Osteoblast (primary cell): Measurements from ENCODE around the gene LHX5. TPM values are rescaled to one million over a fixed set of nuclear protein-coding genes. Genes with fewer than 3 reads are reported as not detected.

ENCODE experiments used
- DNase-seq: peaks from one replicate; pipeline ENCODE4 v3.0.0; 2011; ENCODE audit warnings: low spot score, mixed read lengths; ENCODE audit not compliant: insufficient read length; ENCODE audit errors: missing footprints
- H2AFZ ChIP-seq: 2 replicates; pipeline ENCODE4 v1.6.0; 2011; ENCODE audit warnings: mild to moderate bottlenecking, low read length
- H3K27ac ChIP-seq: 2 replicates; pipeline ENCODE4 v1.5.1; 2011; ENCODE audit warnings: mild to moderate bottlenecking, low read depth, low read length, moderate library complexity
- H3K27me3 ChIP-seq: 2 replicates; pipeline ENCODE4 v1.6.0; 2012; ENCODE audit warnings: mild to moderate bottlenecking, control low read depth, inconsistent platforms, low read length, moderate library complexity; ENCODE audit not compliant: insufficient read depth
- H3K36me3 ChIP-seq: 2 replicates; pipeline ENCODE4 v1.5.1; 2011; ENCODE audit warnings: mild to moderate bottlenecking, low read length, control low read depth, moderate library complexity; ENCODE audit not compliant: insufficient read depth
- H3K4me1 ChIP-seq: 2 replicates; pipeline ENCODE4 v1.5.1; 2011; ENCODE audit warnings: mild to moderate bottlenecking, low read length, control low read depth, moderate library complexity; ENCODE audit not compliant: insufficient read depth
- H3K4me2 ChIP-seq: 2 replicates; pipeline ENCODE4 v1.6.0; 2011; ENCODE audit warnings: mild to moderate bottlenecking, low read length; ENCODE audit not compliant: insufficient read depth
- H3K4me3 ChIP-seq: fragments of 200-600 bp; sonication (generic); 3 replicates; pipeline ENCODE4 v1.5.1; 2012; ENCODE audit warnings: mild to moderate bottlenecking, low read length, inconsistent platforms; ENCODE audit not compliant: insufficient read depth
- H3K79me2 ChIP-seq: 2 replicates; pipeline ENCODE4 v1.6.0; 2012; ENCODE audit warnings: mild to moderate bottlenecking, low read length, control low read depth, inconsistent platforms; ENCODE audit not compliant: insufficient read depth
- H3K9me3 ChIP-seq: 2 replicates; pipeline ENCODE4 v1.5.1; 2011; ENCODE audit warnings: low read depth, low read length, control low read depth
- H4K20me1 ChIP-seq: 2 replicates; pipeline ENCODE4 v1.6.0; 2012; ENCODE audit warnings: mild to moderate bottlenecking, low read length, control low read depth; ENCODE audit not compliant: insufficient read depth
- CTCF ChIP-seq: IDR thresholded peaks from 2 replicates; pipeline ENCODE4 v1.5.1; 2011; ENCODE audit warnings: mild to moderate bottlenecking, low read depth, low read length, moderate library complexity; ENCODE audit errors: extremely low read depth
- total RNA-seq: library from RNA; depleted of rRNA; stranded (reverse); fragments of >200 nt; gene quantifications from 2 replicates; pipeline ENCODE4 v1.2.3, GENCODE V29; 2012

LHX5 gene
- total RNA-seq, 1 donor: not detected

- Histone ChIP-seq H3K9me3 (no peaks in the 10 kb centered on the region), H3K4me2 (no peak overlapping the region), H3K4me3 (no peak overlapping the region), H2AFZ (no peak overlapping the region), H3K79me2 (no peaks in the 10 kb centered on the region), H3K36me3 (no peaks in the 10 kb centered on the region), H3K27me3 (peaks cover 99% of the 10 kb centered on the region), H4K20me1 (no peaks in the 10 kb centered on the region), H3K4me1 (no peaks in the 10 kb centered on the region), H3K27ac (no peak overlapping the region)
- DNase-seq: peak; percentile 62
- no peak for TF ChIP-seq CTCF
Measured at GRCh38 chr12:113469949-113470743, 1.5 kb downstream of the LHX5 start.

GRCh38 chr12:113469224-113469948, 2.3 kb downstream of the LHX5 start:
- no peak overlapping the region for H3K4me3 ChIP-seq
- no peak overlapping the region for H3K4me2 ChIP-seq
- H2AFZ ChIP-seq: no peak overlapping the region
- H3K9me3 ChIP-seq: no peaks in the 10 kb centered on the region
- no peak for TF ChIP-seq CTCF
- H3K36me3 ChIP-seq: no peaks in the 10 kb centered on the region
- H3K27me3 ChIP-seq: peaks cover 99% of the 10 kb centered on the region
- peak; percentile 75 for DNase-seq
- no peaks in the 10 kb centered on the region for H3K4me1 ChIP-seq
- H3K27ac ChIP-seq: no peak overlapping the region
- H3K79me2 ChIP-seq: no peaks in the 10 kb centered on the region
- no peaks in the 10 kb centered on the region for H4K20me1 ChIP-seq

- no peaks in the 10 kb centered on the region for H4K20me1 ChIP-seq
- H3K27ac ChIP-seq: no peak overlapping the region
- no peak overlapping the region for H3K4me2 ChIP-seq
- H3K36me3 ChIP-seq: no peaks in the 10 kb centered on the region
- peaks cover 99% of the 10 kb centered on the region for H3K27me3 ChIP-seq
- H3K4me1 ChIP-seq: no peaks in the 10 kb centered on the region
- TF ChIP-seq CTCF: no peak
- H3K4me3 ChIP-seq: no peak overlapping the region
- H3K79me2 ChIP-seq: no peaks in the 10 kb centered on the region
- H3K9me3 ChIP-seq: no peaks in the 10 kb centered on the region
- DNase-seq: peak; percentile 85
- H2AFZ ChIP-seq: no peak overlapping the region
Measured at GRCh38 chr12:113468365-113469223, 3.1 kb downstream of the LHX5 start.
